OCI-LY1 (cell line): ENCODE data around the gene SH2D6.

Experiments used
- CTCF ChIP-seq: fragments of 200-600 bp; sonication (generic), shearing (Covaris generic); IDR thresholded peaks from 2 replicates; pipeline ENCODE4 v1.5.1; 2017; ENCODE audit warnings: mild to moderate bottlenecking, antibody characterized with exemption, low read length, moderate library complexity, mixed read lengths
- EZH2 ChIP-seq: fragments of 200-600 bp; sonication (generic), shearing (Covaris generic); IDR thresholded peaks from 2 replicates; pipeline ENCODE4 v1.8.0; 2017; ENCODE audit warnings: borderline replicate concordance, mixed run types, mild to moderate bottlenecking, antibody characterized with exemption, low read length, moderate library complexity, mixed read lengths

- TF ChIP-seq CTCF: no peak
- TF ChIP-seq EZH2: no peak
Measured at GRCh38 chr2:85435220-85435958, 16.9 kb downstream of the SH2D6 start.
